Thoracic aorta endothelial cell (primary cell): ENCODE data around the gene ZNG1F. TPM values are rescaled to one million over a fixed set of nuclear protein-coding genes. Genes with fewer than 3 reads are reported as not detected.

Source experiments
- small RNA-seq: library from RNA; depleted of rRNA; stranded (forward); fragments of <200 nt; gene quantifications from one replicate; pipeline ENCODE3, GENCODE V24; 2012
- total RNA-seq: library from RNA; depleted of rRNA; stranded (reverse); fragments of >200 nt; gene quantifications from 2 replicates; pipeline ENCODE4 v1.2.3, GENCODE V29; 2012

The ZNG1F gene
- total RNA-seq = 8.9 and 23.5 TPM in 2 replicates

DNA sequence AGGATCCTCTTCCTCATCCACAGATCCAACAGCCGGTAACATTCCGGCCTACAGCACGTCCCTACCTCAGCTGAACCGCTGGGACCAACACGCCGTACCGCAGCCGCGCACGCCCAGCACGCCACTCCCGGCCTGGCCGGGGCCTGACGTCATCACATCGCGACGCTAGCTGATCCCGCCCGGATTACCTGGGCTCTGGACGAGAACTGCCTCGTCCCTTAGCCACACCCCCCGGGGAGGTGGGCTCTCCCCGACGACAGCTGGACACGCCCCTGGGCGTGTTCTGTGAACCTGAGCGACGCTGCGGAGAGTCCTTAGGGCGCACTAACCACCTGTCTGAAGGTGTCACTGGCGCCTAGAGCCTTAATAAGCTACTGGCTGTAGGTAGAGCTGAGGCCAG lies at the start of gene ZNG1F:
Gene ZNG1F, minus strand, starts transcription at position 101 of the 400 bp plus-strand sequence. Its CDS starts 59 bp downstream, at position 42.

GRCh38 chr9:41128581-41128980 lies 60.5 kb downstream of the ZNG1F start, which contains the start of gene FOXD4L6:
Gene FOXD4L6 (minus strand): TSS chr9:41128681. CDS start chr9:41128383, 298 bp downstream.

Small RNA genes within 50 kb of the gene (small RNA-seq; reads per million reads assigned to genes)
- gene MIR4477A (not detected), gene RNA5SP530 (not detected)

Other genes with a start within 250 kb of the ZNG1F start
- gene FOXD4L6, start 60.6 kb downstream of the ZNG1F start, total RNA-seq = not detected in 2 replicates